A673 (cell line): ENCODE measurements around the gene DENND1A. TPM values are rescaled to one million over a fixed set of nuclear protein-coding genes. Genes with fewer than 3 reads are reported as not detected.
"Not testable (repeated sequence)": the region's sequence is repeated elsewhere in the genome, so short reads cannot be mapped to it uniquely, and the experiment has no call there.

Experiments
- BruUV-seq: library from RNA; stranded (reverse); fragments of 400-500 nt; replicated peaks from 2 replicates; lab custom pipeline; 2021; lab: Mats Ljungman, UMichigan
- CTCF ChIA-PET: fragments of 300-600 bp; sonication (Branson Sonifier 250); formaldehyde crosslinking; loops from one replicate; lab custom pipeline; 2022; ENCODE audit warnings: antibody characterized with exemption; lab: Charles Lee
- POLR2A ChIA-PET: fragments of 300-600 bp; sonication (Branson Sonifier 250); formaldehyde crosslinking; loops from one replicate; lab custom pipeline; 2022; ENCODE audit warnings: antibody characterized with exemption; ENCODE audit not compliant: low non-redundant PET; lab: Charles Lee
- DNase-seq: peaks from one replicate; pipeline ENCODE4 v3.0.0-alpha.2; 2015; ENCODE audit warnings: low spot score
- H3K27ac ChIP-seq: fragments of 200-600 bp; sonication (generic); 2 replicates; pipeline ENCODE4 v1.5.1; 2016; ENCODE audit warnings: mixed run types, low read depth, mild to moderate bottlenecking, mixed read lengths, antibody characterized with exemption, low read length; ENCODE audit not compliant: poor library complexity, severe bottlenecking
- H3K27me3 ChIP-seq: fragments of 200-600 bp; sonication (generic); replicated peaks from 2 replicates; pipeline ENCODE4 v1.6.1; 2017; ENCODE audit warnings: mixed run types, low read depth, mild to moderate bottlenecking, mixed read lengths, antibody characterized with exemption, low read length; ENCODE audit not compliant: insufficient read depth, poor library complexity
- H3K36me3 ChIP-seq: fragments of 200-600 bp; sonication (generic); 2 replicates; pipeline ENCODE4 v1.6.1; 2016; ENCODE audit warnings: mixed run types, mild to moderate bottlenecking, mixed read lengths, antibody characterized with exemption, low read length; ENCODE audit not compliant: insufficient read depth, poor library complexity, severe bottlenecking
- H3K4me1 ChIP-seq: fragments of 200-600 bp; sonication (generic); 2 replicates; pipeline ENCODE4 v1.6.1; 2017; ENCODE audit warnings: mixed run types, mild to moderate bottlenecking, mixed read lengths, antibody characterized with exemption, low read length; ENCODE audit not compliant: insufficient read depth, poor library complexity, severe bottlenecking
- H3K4me3 ChIP-seq: fragments of 200-600 bp; sonication (generic); 2 replicates; pipeline ENCODE4 v1.5.1; 2016; ENCODE audit warnings: low read depth, mixed run types, mild to moderate bottlenecking, mixed read lengths, low read length; ENCODE audit not compliant: poor library complexity, severe bottlenecking
- H3K9me3 ChIP-seq: fragments of 200-600 bp; sonication (generic); 2 replicates; pipeline ENCODE4 v1.6.1; 2016; ENCODE audit warnings: mixed run types, low read depth, mild to moderate bottlenecking, mixed read lengths, antibody characterized with exemption, low read length; ENCODE audit not compliant: poor library complexity, severe bottlenecking
- EZH2 ChIP-seq: fragments of 200-600 bp; sonication (generic); IDR thresholded peaks from 2 replicates; pipeline ENCODE4 v1.6.1; 2017; ENCODE audit warnings: borderline replicate concordance, low read depth, mild to moderate bottlenecking, mixed read lengths, antibody characterized with exemption, low read length; ENCODE audit not compliant: poor library complexity, severe bottlenecking
- intact Hi-C: fragments of 100-400 bp; cut with micrococcal nuclease; formaldehyde crosslinking; loops from one replicate; pipeline ENCODE4 v1.10.0; 2022; ENCODE audit not compliant: unreplicated experiment
- total RNA-seq: library from RNA; stranded (reverse); gene quantifications from 2 replicates; pipeline ENCODE4 v1.2.3, GENCODE V29; 2021
- TF ChIP-seq, protein P1 (sequence below): fragments of 300-800, 200-600 bp; sonication (generic); conservative IDR thresholded peaks from 2 replicates; pipeline ENCODE4 v1.5.1; 2017; ENCODE audit warnings: low read depth, mild to moderate bottlenecking, antibody characterized with exemption, low read length, moderate library complexity, mixed read lengths

Gene DENND1A
- total RNA-seq, 1 experiment from 2014 or later: 12.0 TPM

DNA sequence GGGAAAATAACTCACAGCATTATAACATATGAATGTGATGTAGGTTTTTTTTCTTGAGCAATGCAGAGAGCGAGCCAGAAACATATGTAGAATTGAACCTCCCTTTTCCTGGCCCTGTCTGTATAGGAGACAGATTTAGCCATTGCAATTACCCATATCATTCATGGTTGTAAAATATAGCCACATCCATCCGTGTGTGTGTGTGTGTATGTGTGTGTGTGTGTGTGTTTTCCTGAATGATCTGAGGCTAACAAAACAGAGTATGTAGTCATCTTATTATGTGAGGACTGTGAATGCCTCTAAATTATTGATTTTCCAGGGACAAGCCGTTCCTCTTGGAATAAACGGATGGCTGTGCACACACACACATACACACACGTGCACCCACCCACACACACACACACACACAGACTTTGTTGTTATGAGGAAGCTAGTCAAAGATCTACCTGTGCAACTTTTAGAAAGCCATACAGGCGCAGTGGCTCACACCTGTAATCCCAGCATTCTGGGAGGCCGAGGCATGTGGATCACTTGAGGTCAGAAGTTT lies 11.7 kb upstream of the DENND1A start:
- BruUV-seq: no TSS peak
- peaks cover 1% of the 10 kb centered on the region for H3K9me3 ChIP-seq
- peaks cover under 1% of the 10 kb centered on the region for H3K27me3 ChIP-seq
- no peak for DNase-seq
- TF ChIP-seq, protein P1, sequence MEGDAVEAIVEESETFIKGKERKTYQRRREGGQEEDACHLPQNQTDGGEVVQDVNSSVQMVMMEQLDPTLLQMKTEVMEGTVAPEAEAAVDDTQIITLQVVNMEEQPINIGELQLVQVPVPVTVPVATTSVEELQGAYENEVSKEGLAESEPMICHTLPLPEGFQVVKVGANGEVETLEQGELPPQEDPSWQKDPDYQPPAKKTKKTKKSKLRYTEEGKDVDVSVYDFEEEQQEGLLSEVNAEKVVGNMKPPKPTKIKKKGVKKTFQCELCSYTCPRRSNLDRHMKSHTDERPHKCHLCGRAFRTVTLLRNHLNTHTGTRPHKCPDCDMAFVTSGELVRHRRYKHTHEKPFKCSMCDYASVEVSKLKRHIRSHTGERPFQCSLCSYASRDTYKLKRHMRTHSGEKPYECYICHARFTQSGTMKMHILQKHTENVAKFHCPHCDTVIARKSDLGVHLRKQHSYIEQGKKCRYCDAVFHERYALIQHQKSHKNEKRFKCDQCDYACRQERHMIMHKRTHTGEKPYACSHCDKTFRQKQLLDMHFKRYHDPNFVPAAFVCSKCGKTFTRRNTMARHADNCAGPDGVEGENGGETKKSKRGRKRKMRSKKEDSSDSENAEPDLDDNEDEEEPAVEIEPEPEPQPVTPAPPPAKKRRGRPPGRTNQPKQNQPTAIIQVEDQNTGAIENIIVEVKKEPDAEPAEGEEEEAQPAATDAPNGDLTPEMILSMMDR: no peak
- TF ChIP-seq EZH2: no peak
- H3K36me3 ChIP-seq: no peaks in the 10 kb centered on the region
- POLR2A ChIA-PET: no interaction called here
- intact Hi-C loops: no loop called here
- H3K27ac ChIP-seq: no peak overlapping the region
- CTCF ChIA-PET: no interaction called here
- H3K4me1 ChIP-seq: no peaks in the 10 kb centered on the region
- H3K4me3 ChIP-seq: no peak overlapping the region

DNA sequence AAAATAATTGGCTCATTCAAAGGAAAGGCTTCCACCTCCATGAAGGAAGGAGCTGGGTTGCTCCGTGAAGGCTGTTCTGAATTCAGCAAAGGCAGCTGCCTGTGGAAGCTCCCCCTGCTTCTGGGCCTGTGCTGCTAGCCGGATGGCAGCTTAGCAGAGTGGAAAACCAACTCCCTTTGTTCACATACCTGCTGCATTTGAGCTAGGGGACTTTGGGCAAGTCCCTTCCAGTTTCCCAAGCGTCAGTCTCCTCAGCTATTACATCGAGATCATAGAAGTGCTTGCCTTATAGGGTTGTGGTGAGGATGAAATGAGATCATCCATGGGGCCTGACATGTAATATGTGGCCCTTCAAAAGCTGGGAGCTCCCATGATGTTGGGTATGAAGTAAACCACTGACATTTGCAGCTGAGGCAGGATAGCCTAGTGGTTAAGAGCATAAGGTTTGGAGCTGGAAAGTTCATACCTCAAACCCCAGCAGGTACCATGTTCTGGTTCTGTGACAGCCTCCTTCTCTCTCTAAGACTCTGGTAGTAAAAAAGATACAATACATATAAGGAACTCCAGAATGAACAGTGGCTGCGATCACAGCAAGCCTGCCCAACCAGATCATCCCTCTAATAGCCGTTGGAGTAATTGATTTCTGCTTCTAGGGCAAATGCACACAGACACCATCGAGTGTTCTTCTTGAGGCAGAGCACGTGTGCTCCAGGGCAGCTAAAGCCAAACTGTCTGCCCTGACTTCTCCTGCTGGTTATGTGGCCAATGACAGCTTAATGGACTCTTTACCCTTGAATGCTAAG lies 11.0 kb upstream of the DENND1A start:
- BruUV-seq: no TSS peak
- CTCF ChIA-PET: interaction anchor here (1.1 kb wide), 1 partner anchor 12 kb away, joined by 3 read pairs; no protein-coding TSS in a partner anchor

DNA sequence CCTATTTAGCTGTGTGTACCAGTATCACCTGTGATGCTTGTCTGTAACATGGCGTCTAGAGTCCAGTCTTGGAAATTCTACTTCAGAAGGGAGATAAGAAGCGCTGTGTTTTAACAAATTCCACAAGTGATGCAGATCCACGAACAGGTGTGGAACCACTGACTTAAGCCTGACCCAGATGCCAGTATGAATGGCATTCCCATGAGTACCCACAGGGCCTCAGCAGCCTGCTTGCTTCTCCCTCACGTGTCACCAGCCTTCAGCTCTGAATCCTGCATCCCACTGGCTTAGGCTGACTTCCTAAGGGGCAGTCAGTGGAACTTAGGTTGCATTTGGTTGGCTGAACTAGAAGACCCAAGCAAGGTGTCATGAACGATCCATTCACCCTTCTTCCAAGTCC lies 8.5 kb upstream of the DENND1A start:
- intact Hi-C loops: no loop called here
- Histone ChIP-seq H3K36me3 (no peaks in the 10 kb centered on the region), H3K4me1 (no peaks in the 10 kb centered on the region), H3K9me3 (peaks cover 6% of the 10 kb centered on the region), H3K27ac (no peak overlapping the region), H3K4me3 (no peak overlapping the region), H3K27me3 (peaks cover 32% of the 10 kb centered on the region)
- BruUV-seq: no TSS peak
- TF ChIP-seq, protein P1: no peak
- TF ChIP-seq EZH2: no peak
- ChIA-PET CTCF (no interaction called here), POLR2A (no interaction called here)
- DNase-seq: no peak

More for the DNA sequence above, 11.0 kb upstream of the DENND1A start:
- DNase-seq: no peak
- TF ChIP-seq, protein P1: no peak
- no peak for TF ChIP-seq EZH2
- intact Hi-C loops: no loop called here
- H3K4me3 ChIP-seq: no peak overlapping the region
- H3K36me3 ChIP-seq: no peaks in the 10 kb centered on the region
- H3K4me1 ChIP-seq: no peaks in the 10 kb centered on the region
- H3K9me3 ChIP-seq: peaks cover 6% of the 10 kb centered on the region
- H3K27me3 ChIP-seq: peaks cover 7% of the 10 kb centered on the region
- H3K27ac ChIP-seq: no peak overlapping the region
- POLR2A ChIA-PET: no interaction called here

DNA sequence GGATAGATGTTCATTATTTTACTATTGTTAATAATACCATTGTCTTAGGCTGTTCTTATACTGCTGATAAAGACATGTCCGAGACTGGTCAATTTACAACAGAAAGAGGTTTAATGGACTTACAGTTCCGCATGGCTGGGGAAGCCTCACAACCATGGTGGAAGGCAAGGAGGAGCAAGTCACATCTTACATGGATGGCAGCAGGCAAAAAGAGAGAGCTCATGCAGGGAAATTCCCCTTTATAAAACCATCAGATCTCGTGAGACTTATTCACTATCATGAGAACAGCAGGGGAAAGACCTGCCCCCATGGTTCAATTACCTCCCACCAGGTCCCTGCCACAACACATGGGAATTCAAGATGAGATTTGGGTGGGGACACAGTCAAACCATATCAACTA lies 6.6 kb upstream of the DENND1A start:
- intact Hi-C loops, H3K36me3 ChIP-seq, POLR2A ChIA-PET, H3K27ac ChIP-seq, H3K4me3 ChIP-seq, H3K4me1 ChIP-seq, CTCF ChIA-PET, DNase-seq, BruUV-seq, H3K9me3 ChIP-seq: not testable (repeated sequence)
- H3K27me3 ChIP-seq: peaks cover 39% of the 10 kb centered on the region
